Cardiac muscle cell (in vitro differentiated cells and primary cell): ENCODE measurements around the gene NCOA7. TPM values are rescaled to one million over a fixed set of nuclear protein-coding genes. Genes with fewer than 3 reads are reported as not detected.

Source experiments
- DNase-seq, 2 donors: peaks; one replicate each; pipeline versions ENCODE4 v3.0.0 to v3.0.0-alpha.2; 2010 to 2017; ENCODE audit warnings: low read depth in 1 of 2, low spot score in 1 of 2
- H3K27ac ChIP-seq: fragments of 200-600 bp; sonication (generic); 2 replicates; pipeline ENCODE4 v1.5.1; 2016
- H3K27me3 ChIP-seq: fragments of 200-600 bp; sonication (generic); 2 replicates; pipeline ENCODE4 v1.6.0; 2016; ENCODE audit warnings: control low read depth
- H3K36me3 ChIP-seq: fragments of 200-600 bp; sonication (generic); 2 replicates; pipeline ENCODE4 v1.5.1; 2016; ENCODE audit warnings: control low read depth
- H3K4me1 ChIP-seq: fragments of 200-600 bp; sonication (generic); 2 replicates; pipeline ENCODE4 v1.8.1; 2017; ENCODE audit warnings: low read depth, mild to moderate bottlenecking, mixed run types
- H3K4me3 ChIP-seq: fragments of 200-600 bp; sonication (generic); 2 replicates; pipeline ENCODE4 v1.5.1; 2016; ENCODE audit warnings: mild to moderate bottlenecking
- H3K9me3 ChIP-seq: fragments of 200-600 bp; sonication (generic); 2 replicates; pipeline ENCODE4 v1.5.1; 2017; ENCODE audit warnings: low read depth, mild to moderate bottlenecking, control low read depth
- CTCF ChIP-seq: IDR thresholded peaks from 2 replicates; pipeline ENCODE4 v1.5.1; 2012; ENCODE audit warnings: low read depth, mild to moderate bottlenecking, low read length
- polyA plus RNA-seq: library from polyadenylated mRNA; unstranded; fragments of >200 nt; fragmentation: Nextera tagmentation; extraction: Ambion mirVana; gene quantifications from 2 replicates; pipeline ENCODE4 v1.2.1, GENCODE V29; 2016
- total RNA-seq: library from RNA; depleted of rRNA; stranded (reverse); fragments of >200 nt; gene quantifications from 2 replicates; pipeline ENCODE4 v1.2.3, GENCODE V29; 2016

The NCOA7 gene
- total and polyA plus RNA-seq, 2 experiments from 2014 or later = 4.2 to 5.8 TPM

- TF ChIP-seq CTCF = no peak
- H3K36me3 ChIP-seq = no peaks in the 10 kb centered on the region
- no peaks in the 10 kb centered on the region for H3K9me3 ChIP-seq
- no peak overlapping the region for H3K27ac ChIP-seq
- H3K4me1 ChIP-seq = peaks cover 11% of the 10 kb centered on the region
- DNase-seq = peak in 1 of 2 donors; percentile 3
- no peak overlapping the region for H3K4me3 ChIP-seq
- H3K27me3 ChIP-seq = no peaks in the 10 kb centered on the region
Measured at GRCh38 chr6:125832391-125833117, 41.8 kb downstream of the NCOA7 start.

- no peaks in the 10 kb centered on the region for H3K9me3 ChIP-seq
- H3K36me3 ChIP-seq = no peaks in the 10 kb centered on the region
- H3K27ac ChIP-seq = no peak overlapping the region
- peaks cover 11% of the 10 kb centered on the region for H3K4me1 ChIP-seq
- DNase-seq = peak; percentile 14 to 32
- H3K4me3 ChIP-seq = no peak overlapping the region
- H3K27me3 ChIP-seq = no peaks in the 10 kb centered on the region
- no peak for TF ChIP-seq CTCF
Measured at GRCh38 chr6:125834348-125834747, 43.6 kb downstream of the NCOA7 start.

GRCh38 chr6:125835221-125835744 is 44.5 kb downstream of the NCOA7 start:
- H3K27me3 ChIP-seq = no peaks in the 10 kb centered on the region
- no peak overlapping the region for H3K27ac ChIP-seq

GRCh38 chr6:125836466-125836865 is 45.7 kb downstream of the NCOA7 start:
- H3K4me1 ChIP-seq = peaks cover 11% of the 10 kb centered on the region
- no peaks in the 10 kb centered on the region for H3K27me3 ChIP-seq
- no peak overlapping the region for H3K4me3 ChIP-seq
- no peaks in the 10 kb centered on the region for H3K36me3 ChIP-seq
- H3K27ac ChIP-seq = no peak overlapping the region
- no peaks in the 10 kb centered on the region for H3K9me3 ChIP-seq
- TF ChIP-seq CTCF = no peak
- no peak for DNase-seq

More at GRCh38 chr6:125835221-125835744, 44.5 kb downstream of the NCOA7 start:
- TF ChIP-seq CTCF = no peak
- Histone ChIP-seq H3K36me3 (no peaks in the 10 kb centered on the region), H3K4me3 (no peak overlapping the region), H3K4me1 (peaks cover 11% of the 10 kb centered on the region), H3K9me3 (no peaks in the 10 kb centered on the region)
- DNase-seq = peak in 1 of 2 donors; percentile 95

- H3K36me3 ChIP-seq = no peaks in the 10 kb centered on the region
- TF ChIP-seq CTCF = no peak
- no peaks in the 10 kb centered on the region for H3K27me3 ChIP-seq
- no peaks in the 10 kb centered on the region for H3K4me1 ChIP-seq
- no peak overlapping the region for H3K27ac ChIP-seq
- peak in 1 of 2 donors; percentile 64 for DNase-seq
- H3K9me3 ChIP-seq = no peaks in the 10 kb centered on the region
- no peak overlapping the region for H3K4me3 ChIP-seq
Measured at GRCh38 chr6:125839471-125839870, 48.7 kb downstream of the NCOA7 start.
